ENCODE data around the gene CLEC2A. TPM values are rescaled to one million over a fixed set of nuclear protein-coding genes. Genes with fewer than 3 reads are reported as not detected.
"Not testable (repeated sequence)": the region's sequence is repeated elsewhere in the genome, so short reads cannot be mapped to it uniquely, and the experiment has no call there.

CLEC2A gene
- total and polyA plus RNA-seq, 2 donors (not counting 3 experiments of a cell fraction or from before 2014, with no cell fraction given), result not detected

DNA sequence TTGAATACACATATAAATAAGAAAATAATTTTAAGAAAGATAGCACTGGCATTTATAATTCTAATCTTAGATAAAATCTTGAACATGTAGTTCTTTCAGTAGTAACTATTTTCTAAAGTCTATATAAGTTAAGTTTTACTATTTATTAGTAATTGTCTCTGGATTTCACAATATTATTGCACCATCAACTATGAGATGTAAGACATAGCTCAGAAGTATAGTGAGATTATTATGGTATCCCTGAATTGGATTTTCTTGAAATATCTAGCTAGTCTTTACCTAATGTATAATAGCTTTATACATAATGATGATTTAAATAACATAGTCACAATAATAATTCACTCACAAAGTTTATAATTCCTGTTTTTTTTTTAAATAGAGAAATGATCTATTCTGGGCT, 45.7 kb upstream of the CLEC2A start:
- no peaks in the 10 kb centered on the region for H3K9me1 ChIP-seq (replicated peaks; ENCODE audit: control insufficient read depth, extremely low read depth, insufficient read depth, low read length)
- peaks cover 4 to 5% of the 10 kb centered on the region in 2 experiments for H3K27me3 ChIP-seq (ENCODE audit: control insufficient read depth in 2 of 2, insufficient read depth in 2 of 2, low read length in 2 of 2)
- H3K4me3 ChIP-seq (replicated peaks in 1 of 3; ENCODE audit: insufficient read depth in 1 of 3, low read depth in 1 of 3, low read length in 3 of 3), result no peak overlapping the region
- H3K79me2 ChIP-seq (ENCODE audit: control insufficient read depth, insufficient read depth, low read length), result no peaks in the 10 kb centered on the region
- ChIA-PET CTCF (interaction anchor here (1.1 to 1.9 kb wide), 2 partner anchors 16 to 32 kb away, joined by 3 to 6 read pairs; no protein-coding TSS in a partner anchor), POLR2A (no interaction called here)
- H3K36me3 ChIP-seq (ENCODE audit: control insufficient read depth in 2 of 2, extremely low read depth in 1 of 2, insufficient read depth in 2 of 2, low read length in 2 of 2), result no peaks in the 10 kb centered on the region
- intact Hi-C loops (cut with micrococcal nuclease) (no loop called here), dilution Hi-C loops (cut with MboI; ENCODE audit: extremely low pct_ligation_motif_present, low sequenced_read_pairs) (no loop called here)
- H3K4me1 ChIP-seq (ENCODE audit: control insufficient read depth, extremely low read depth, insufficient read depth, low read length), result no peaks in the 10 kb centered on the region
- H4K20me1 ChIP-seq (replicated peaks; ENCODE audit: control insufficient read depth, extremely low read depth, insufficient read depth, low read length), result no peaks in the 10 kb centered on the region
- DNase-seq (ENCODE audit: low read depth, low spot score), result no peak
- H2AFZ ChIP-seq (ENCODE audit: low read depth, low read length), result no peak overlapping the region
- no peak overlapping the region for H3K4me2 ChIP-seq (ENCODE audit: insufficient read depth, low read length)
- H3K9ac ChIP-seq (replicated peaks; ENCODE audit: extremely low read depth, insufficient read depth, low read length), result no peak overlapping the region
- FAIRE-seq, result no peak
- no peak for TF ChIP-seq EZH2 (IDR thresholded peaks at IDR 0.05; ENCODE audit: borderline replicate concordance, low read depth, low read length, severe bottlenecking)
- no peak for TF ChIP-seq FOS (IDR thresholded peaks at IDR 0.05; ENCODE audit: borderline replicate concordance, insufficient read depth, low read length)
- no peak for TF ChIP-seq MYC (IDR thresholded peaks at IDR 0.05; ENCODE audit: low read depth, low read length)
- TF ChIP-seq, protein P1, sequence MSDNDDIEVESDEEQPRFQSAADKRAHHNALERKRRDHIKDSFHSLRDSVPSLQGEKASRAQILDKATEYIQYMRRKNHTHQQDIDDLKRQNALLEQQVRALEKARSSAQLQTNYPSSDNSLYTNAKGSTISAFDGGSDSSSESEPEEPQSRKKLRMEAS (IDR thresholded peaks at IDR 0.05; ENCODE audit: insufficient read depth, insufficient read length), result no peak
- TF ChIP-seq, protein P2, sequence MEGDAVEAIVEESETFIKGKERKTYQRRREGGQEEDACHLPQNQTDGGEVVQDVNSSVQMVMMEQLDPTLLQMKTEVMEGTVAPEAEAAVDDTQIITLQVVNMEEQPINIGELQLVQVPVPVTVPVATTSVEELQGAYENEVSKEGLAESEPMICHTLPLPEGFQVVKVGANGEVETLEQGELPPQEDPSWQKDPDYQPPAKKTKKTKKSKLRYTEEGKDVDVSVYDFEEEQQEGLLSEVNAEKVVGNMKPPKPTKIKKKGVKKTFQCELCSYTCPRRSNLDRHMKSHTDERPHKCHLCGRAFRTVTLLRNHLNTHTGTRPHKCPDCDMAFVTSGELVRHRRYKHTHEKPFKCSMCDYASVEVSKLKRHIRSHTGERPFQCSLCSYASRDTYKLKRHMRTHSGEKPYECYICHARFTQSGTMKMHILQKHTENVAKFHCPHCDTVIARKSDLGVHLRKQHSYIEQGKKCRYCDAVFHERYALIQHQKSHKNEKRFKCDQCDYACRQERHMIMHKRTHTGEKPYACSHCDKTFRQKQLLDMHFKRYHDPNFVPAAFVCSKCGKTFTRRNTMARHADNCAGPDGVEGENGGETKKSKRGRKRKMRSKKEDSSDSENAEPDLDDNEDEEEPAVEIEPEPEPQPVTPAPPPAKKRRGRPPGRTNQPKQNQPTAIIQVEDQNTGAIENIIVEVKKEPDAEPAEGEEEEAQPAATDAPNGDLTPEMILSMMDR (IDR thresholded peaks at IDR 0.05; ENCODE audit: extremely low read depth in 1 of 2, insufficient read depth in 1 of 2, low read depth in 1 of 2, low read length in 2 of 2), result no peak
- TF ChIP-seq POLR2A (IDR thresholded peaks at IDR 0.05; ENCODE audit: low read depth, low read length), result no peak
- TF ChIP-seq JUN (IDR thresholded peaks at IDR 0.05; ENCODE audit: borderline replicate concordance, insufficient read depth, insufficient read length, low read depth), result no peak
- TF ChIP-seq POLR2AphosphoS5 (IDR thresholded peaks at IDR 0.05; ENCODE audit: insufficient read depth, low read depth, low read length), result no peak
- TF ChIP-seq GATA2 (IDR thresholded peaks at IDR 0.05; ENCODE audit: insufficient read depth, insufficient read length, low read depth, low read length), result no peak
- BruUV-seq (replicated peaks), result no TSS peak
- H3K9me3 ChIP-seq (replicated peaks; ENCODE audit: control insufficient read depth, insufficient read depth, low read length), result no peaks in the 10 kb centered on the region
- H3K27ac ChIP-seq (ENCODE audit: insufficient read depth, low read depth, low read length), result no peak overlapping the region

- POLR2A ChIA-PET; H3K36me3 ChIP-seq (ENCODE audit: control insufficient read depth in 2 of 2, extremely low read depth in 1 of 2, insufficient read depth in 2 of 2, low read length in 2 of 2); H3K27ac ChIP-seq (ENCODE audit: insufficient read depth, low read depth, low read length); H2AFZ ChIP-seq (ENCODE audit: low read depth, low read length); H3K4me1 ChIP-seq (ENCODE audit: control insufficient read depth, extremely low read depth, insufficient read depth, low read length); H3K27me3 ChIP-seq (ENCODE audit: control insufficient read depth in 2 of 2, insufficient read depth in 2 of 2, low read length in 2 of 2); H3K9me3 ChIP-seq (replicated peaks; ENCODE audit: control insufficient read depth, insufficient read depth, low read length); DNase-seq (ENCODE audit: low read depth, low spot score); H3K4me2 ChIP-seq (ENCODE audit: insufficient read depth, low read length); H3K79me2 ChIP-seq (ENCODE audit: control insufficient read depth, insufficient read depth, low read length); CTCF ChIA-PET; FAIRE-seq; H3K4me3 ChIP-seq (replicated peaks in 1 of 3; ENCODE audit: insufficient read depth in 1 of 3, low read depth in 1 of 3, low read length in 3 of 3); dilution Hi-C loops (cut with MboI; ENCODE audit: extremely low pct_ligation_motif_present, low sequenced_read_pairs); H3K9ac ChIP-seq (replicated peaks; ENCODE audit: extremely low read depth, insufficient read depth, low read length); intact Hi-C loops (cut with micrococcal nuclease); BruUV-seq (replicated peaks); H4K20me1 ChIP-seq (replicated peaks; ENCODE audit: control insufficient read depth, extremely low read depth, insufficient read depth, low read length); H3K9me1 ChIP-seq (replicated peaks; ENCODE audit: control insufficient read depth, extremely low read depth, insufficient read depth, low read length): not testable (repeated sequence)
Observed at GRCh38 chr12:9976626-9977025, 44.5 kb upstream of the CLEC2A start.
